NCI-H2107 treated with DMSO at 0.1 percent for 48 hours (cell line): ENCODE results near the gene PRM2.

ENCODE experiments used
- DNase-seq: peaks from one replicate; lab custom pipeline; 2025; ENCODE audit not compliant: unreplicated experiment; lab: John Stamatoyannopoulos, UW

Gene PRM2

DNA sequence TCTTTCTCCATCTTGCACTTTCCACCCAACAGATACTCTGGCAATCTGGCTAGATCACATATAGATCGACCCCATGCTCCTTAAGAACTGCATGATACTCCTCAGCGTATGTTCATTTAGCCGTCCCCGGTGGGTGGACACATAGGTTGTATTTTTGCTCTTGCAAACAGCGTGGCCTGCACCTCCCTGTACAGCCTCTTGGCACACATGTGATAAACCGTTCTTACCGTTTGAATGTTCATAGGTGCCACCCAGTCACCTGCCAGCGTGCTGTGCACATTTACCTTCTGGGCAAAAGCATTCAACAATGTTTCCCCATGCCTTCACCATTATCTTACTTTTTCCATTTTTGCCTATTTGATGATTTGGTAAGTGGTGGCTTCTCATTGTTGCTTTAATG lies 13.4 kb downstream of the PRM2 start:
- DNase-seq, result no peak

DNA sequence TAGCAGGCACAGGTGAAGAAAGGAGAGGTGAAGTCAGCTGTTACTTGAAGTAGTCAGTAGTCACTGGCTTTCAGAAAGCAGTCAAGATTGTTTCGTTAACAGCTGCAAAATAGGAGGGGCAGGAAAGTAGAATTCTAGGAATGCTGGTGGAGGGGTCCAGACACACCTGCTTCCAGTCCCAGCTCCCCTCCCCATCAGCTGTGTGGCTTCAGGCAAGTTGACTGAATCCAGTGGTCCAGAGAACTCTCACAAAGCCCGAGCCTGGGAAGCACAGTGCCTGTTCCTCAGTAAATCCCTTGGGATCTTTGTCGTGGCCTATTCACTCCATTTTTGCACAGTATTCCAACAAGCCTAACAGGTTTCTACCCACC lies 15.7 kb downstream of the PRM2 start:
- no peak for DNase-seq

DNA sequence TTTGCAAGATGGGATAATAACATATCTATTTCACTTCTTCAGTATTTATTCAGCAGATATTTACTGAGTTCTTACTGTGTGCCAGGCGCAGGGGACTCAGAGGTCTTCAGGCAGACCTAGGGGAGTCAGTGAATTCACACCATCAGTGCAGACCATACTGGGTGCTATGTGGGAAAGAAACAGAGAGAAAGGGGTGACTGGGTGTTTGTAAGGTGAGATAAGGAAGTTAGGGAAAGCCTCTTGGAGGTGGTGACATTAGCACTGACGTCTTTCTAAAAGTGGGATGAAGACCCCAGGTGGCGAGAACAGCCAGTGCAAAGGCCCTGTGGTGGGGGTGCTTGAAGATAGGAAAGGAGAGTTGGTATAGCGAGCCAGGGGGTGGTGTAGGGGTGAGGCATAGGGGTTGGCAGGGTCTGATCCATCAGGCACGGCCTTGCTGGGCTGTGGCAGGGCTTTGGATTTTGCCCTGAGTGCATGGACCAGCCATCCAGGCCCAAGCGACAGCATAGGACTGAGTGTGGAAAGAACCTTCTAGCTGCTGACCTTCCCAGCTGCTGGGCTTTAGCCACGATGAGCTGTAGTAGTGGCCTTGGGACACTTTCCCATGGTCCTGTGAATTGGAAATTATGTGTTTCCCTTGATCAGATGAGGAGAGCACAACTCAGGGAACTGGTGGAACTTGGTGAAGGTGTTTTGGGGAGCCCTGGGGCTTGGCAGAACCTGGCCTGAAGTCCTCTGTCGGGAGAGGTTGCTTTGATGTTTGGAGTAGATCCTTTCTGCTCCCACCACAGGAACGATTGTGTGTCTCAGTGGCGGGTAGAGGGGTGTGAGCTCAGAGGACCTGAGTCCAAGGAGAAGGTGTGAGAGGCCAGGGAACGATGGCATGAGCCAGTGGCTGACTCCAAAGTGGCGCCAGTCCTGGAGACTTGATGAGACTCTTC lies 16.4 kb downstream of the PRM2 start:
- no peak for DNase-seq

DNA sequence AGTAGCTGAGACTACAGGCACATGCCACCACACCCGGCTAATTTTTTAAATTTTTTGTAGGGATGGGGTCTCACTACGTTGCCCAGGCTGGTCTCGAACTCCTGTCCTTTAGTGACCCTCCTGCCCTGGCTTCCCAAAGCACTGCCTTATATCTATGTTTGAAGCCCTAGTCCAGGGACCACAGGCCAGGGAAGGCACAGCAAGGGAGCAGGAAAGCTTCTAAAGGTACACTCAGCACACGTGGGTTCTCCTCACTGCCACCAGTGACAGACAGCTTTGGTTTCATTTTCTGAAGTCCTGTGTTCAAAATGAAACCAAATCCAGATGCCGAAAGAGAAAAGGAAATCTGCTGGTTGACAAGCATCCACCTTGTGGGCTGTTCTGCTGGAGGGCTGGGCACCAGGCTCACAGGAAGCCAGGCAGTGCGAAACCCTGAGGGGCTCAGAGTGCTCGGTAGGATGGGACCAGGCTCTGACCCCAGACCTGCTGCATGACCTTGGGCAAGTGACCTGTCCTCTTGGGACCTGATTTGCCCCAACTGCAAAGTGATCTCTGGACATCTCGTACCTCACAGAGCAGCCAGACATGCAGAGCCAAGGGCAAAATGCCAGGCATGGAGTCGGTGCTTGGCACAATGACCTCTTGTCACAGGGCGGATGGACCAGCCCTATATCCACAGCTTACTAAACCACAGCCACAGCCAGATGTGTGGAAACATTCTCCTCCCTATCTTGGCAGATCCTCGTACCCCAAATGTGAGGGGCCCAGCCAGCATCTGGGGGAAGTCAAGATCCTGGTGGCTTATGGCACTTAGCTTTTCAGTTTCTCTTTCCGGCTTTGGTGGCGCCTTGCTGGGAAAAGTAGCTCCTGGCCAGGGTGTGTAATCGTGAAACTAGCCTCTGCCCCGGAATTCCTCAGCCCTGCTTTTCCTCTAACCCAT lies 17.5 kb downstream of the PRM2 start:
- DNase-seq, result no peak

DNA sequence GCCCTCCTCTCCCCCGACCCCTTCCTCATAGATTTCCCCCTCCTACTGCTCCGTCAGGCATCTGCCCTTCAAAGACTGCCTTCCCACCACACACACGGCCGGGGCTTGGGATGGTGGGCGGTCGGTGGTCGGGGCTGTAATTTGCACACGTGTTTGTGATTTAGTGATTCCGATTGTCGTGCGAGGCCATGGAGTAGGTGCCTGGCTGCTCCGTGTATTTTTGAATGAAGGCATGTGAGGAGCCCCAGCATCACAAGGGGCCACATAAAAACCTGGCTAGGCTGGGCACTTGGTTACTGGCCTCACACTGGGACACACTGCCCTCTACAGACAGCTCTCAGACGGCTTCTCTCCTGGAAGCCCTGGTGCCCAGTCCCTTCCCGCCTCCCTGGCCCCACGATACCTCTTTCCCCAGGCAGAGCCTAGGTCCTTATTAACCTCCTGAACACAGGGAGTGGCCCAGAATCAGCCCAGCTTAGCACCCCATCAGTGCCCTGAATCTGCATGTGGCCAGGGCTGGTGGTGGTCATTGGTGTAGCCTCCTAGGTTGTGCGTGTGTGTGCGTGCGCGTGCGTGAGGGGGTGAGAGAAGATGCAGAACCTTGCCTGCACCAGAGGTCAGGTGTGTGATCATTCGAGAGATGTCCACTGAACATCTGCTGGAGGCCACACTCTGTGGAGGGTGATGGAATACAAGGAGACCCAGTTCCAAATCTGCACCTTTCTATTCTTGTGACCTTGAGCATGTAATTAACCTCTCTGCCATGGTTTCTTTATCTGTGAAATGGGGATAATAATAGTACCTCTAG lies 18.9 kb downstream of the PRM2 start:
- peak; percentile 69 for DNase-seq

DNA sequence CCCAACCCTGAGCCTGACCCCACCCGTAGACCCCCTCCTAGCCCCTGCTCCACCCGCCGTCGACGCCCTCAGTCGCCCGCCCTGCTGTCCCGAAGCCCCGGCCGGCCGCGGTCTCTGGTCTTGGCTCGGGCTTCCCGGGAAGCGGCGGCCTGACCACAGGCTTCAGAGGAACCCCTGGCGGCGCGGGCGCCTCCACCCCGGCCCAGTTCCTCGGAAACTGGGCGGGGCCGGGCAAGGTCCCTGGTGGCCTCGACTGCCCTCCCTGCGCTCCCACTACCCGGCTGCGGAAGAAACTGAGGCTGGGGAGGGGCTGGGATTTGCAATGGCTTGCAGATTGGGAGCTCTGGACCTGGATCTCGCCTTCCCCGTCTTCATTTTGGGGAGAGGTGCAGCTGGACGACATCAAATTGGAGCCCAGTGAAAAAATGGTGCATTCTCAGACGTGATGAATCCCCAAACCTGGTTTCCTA lies 19.6 kb downstream of the PRM2 start:
- DNase-seq, result no peak

DNA sequence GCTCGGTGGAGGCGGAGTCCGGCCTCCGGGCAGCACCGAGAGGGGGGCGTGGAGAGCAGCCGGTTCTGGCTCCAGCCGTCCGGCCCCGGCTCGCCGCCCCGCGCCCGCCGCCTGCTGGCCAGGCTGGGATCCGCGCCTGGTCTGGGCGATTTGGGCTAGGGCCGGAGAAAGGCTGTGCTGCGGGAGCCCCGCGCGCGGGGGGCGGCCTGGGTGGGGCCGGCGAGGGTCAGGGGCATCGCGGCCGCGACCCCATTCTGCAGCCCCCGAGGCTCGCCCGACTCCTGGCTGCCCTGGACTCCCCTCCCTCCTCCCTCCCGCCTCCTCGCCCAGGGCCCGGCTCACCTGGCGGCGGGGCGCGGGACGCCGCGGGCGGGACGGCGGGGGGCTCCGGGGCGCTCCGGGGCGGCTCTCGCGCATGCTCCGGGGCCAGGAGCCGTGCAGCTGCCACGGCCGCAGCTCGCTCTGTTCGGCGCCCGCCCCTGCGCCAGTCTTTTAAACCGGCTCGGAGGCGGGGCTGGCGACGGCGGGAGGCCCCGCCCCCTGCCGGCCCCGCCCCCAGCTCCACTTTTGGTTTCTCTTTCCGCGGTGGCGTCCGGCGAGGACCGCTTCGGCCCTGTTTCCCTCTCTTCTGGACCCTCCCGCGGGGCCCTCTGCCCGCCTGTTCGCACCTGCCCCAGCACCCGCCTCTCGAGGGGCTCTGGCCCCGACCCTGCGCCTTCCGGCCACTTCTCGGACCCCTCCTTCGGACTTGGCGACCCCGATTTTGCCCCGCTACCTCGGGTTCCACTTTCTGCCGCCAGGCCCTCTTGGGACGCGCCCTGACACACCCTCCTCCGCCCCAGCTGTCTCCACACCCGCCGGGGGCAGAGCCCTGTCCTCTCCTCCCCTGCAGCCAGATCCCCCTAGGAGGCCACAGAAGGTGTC lies 20.3 kb downstream of the PRM2 start, which contains the start of gene SOCS1:
Gene SOCS1 (minus strand): TSS at position 468 of the 924 bp plus-strand sequence. CDS start 726 bp downstream, outside the sequence.
- peak; percentile 67 for DNase-seq

DNA sequence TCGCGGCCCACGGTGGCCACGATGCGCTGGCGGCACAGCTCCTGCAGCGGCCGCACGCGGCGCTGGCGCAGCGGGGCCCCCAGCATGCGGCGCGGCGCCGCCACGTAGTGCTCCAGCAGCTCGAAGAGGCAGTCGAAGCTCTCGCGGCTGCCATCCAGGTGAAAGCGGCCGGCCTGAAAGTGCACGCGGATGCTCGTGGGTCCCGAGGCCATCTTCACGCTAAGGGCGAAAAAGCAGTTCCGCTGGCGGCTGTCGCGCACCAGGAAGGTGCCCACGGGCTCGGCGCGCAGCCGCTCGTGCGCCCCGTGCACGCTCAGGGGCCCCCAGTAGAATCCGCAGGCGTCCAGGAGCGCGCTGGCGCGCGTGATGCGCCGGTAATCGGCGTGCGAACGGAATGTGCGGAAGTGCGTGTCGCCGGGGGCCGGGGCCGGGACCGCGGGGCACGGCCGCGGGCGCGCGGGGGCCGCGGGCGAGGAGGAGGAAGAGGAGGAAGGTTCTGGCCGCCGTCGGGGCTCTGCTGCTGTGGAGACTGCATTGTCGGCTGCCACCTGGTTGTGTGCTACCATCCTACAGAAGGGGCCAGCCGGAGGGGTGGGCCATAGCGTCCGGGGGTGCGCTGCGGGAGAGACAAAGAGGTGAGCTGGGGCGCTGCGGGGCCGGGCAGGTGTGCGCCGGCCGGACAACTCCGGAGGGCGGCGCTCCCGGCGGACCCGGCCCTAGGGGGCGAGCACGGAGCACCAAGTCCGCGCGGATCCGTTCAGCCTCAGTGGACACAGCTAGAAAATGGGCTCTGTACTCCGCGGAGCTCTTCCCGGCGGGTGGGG lies 21.2 kb downstream of the PRM2 start:
- DNase-seq, result no peak

DNA sequence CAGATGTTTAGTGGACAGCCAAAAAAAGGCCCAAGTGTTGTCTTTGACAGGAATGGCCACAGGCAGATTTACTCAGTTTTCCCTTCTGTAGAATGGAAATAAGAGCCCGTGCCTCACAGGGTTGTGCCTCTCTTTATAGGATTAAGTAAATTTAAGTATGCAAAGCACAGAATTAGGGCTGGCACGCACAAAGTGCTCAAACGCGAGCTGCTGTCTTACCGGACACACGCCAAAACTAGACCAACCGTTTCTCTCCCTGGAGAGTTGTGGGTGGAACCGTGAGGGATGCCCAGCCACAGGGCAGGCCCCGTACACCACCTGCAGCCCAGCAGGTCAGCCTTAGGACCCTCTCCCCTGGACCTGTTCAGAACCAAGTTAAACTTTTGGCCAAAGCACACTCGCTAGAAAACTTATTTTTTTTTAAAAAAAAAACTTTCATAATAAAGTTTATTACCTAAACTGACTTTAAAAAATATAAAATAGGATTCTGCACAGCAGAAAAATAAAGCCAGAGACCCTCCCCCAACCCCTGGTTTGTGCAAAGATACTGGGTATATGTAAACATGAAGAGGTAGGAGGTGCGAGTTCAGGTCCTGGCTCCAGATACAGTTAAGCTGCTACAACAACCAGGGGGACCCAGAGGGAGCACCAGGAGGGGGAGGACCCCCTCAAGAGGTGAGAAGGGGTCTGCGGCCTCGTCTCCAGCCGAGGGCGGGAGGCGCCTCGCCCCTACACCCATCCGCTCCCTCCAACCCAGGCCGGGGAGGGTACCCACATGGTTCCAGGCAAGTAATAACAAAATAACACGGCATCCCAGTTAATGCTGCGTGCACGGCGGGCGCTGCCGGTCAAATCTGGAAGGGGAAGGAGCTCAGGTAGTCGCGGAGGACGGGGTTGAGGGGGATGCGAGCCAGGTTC lies 22.0 kb downstream of the PRM2 start:
- DNase-seq, result no peak

DNA sequence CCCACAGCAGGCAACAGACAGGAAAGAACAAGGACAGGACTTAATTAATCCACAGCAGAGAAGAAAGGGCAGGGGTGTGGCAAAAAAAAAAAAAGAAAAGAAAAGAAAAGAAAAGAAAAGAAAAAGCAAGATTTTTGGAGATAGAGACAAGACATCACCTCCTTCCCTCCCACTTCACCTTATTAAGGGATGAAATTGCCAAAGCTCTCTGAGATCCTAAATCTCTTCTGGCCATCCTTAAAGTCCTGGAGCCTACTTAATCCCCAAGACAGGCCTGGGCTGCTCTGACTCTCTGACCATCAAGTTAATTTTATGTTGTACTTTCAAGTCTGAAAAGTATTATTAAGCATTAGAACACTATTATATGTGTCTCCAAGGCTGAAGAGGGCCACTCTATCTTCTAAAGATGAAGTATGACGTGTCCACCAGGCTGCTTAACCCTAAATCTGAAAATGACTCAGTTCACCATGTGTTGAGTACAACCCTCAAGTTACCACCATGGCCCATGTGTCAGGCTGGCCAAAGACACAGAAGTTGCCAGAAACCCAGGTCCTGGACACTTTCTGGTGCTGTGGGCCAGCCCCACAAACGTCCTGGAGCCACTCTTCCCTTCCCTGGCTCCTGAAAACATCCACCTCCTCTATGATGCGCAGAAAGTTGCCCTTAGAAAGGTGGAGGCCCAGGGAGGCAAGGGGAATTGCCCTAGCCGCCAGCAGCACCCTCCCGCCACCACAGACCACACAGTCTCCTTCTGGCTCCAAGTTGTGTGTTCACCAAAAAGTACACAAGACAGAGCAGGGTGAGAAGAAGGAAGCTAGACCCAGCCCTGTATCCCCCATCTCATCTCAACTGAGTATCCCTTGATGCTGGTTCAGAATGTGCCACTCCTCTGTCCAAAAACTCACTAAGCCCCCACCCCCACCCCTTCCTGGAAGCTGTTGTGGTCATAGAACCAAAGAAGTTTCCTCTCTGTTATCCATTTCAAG lies 23.0 kb downstream of the PRM2 start:
- no peak for DNase-seq

DNA sequence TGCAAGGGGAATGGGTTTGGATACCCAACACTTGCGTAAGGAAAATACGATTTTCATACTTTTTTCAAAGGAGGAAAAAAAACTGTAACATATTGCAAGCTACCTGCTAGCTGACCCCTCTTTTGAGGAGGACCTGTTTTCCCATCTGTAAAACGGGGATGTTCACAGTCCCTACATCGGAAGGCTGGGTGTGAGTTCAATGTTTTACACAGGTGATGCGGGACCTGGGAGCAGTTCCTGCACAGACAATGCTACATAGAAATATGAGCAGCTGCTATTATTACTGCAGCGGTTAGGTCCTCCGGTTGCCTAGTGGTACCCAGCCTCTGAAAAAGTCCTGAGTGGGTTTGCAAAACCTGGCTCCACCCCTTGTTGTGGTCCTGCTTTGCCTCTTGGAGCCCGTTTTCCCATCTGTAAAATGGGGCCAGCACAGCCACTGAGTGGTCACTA lies 23.8 kb downstream of the PRM2 start:
- no peak for DNase-seq

DNA sequence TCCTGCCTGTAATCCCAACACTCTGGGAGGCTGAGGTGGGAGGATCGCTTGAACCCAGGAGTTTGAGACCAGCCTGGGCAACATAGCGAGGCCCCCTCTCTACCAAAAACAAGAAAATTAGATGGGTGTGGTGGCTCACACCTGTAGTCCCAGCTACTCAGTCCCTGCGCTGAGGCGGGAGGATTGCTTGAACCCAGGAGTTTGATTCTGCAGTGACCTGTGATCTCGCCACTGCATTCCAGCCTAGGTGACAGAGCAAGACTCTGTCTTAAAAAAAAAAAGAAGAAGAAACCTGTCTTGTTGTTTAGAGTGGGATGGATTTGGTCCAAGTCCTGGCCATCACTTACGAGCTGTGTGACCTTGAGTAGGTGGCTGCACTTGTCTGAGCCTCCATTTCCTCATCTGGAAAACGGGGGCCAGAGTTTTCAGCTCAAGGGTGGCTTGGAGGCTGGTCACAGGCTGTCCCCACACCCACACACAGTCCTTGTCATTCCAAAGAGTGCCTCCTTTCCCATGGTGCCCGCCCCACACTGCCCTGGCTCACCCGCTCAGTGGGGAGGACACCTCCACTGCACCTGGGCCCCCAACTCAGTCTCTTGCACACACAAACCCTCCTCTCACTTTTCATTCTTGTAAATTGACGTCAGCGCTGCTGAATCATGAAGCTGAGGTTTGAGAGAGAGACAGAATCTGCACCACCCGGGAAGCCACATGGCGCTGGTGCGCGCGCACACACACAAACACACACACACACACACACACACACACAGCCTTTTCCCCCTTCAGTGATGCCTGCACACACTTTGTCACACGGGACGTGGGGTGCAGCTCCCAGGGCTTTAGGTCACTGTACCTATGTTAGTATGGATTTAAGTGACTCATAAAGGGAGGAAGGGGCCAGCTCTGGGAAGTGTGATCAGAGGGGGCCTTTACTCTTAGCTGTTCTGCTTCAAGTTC lies 24.5 kb downstream of the PRM2 start:
- no peak for DNase-seq

DNA sequence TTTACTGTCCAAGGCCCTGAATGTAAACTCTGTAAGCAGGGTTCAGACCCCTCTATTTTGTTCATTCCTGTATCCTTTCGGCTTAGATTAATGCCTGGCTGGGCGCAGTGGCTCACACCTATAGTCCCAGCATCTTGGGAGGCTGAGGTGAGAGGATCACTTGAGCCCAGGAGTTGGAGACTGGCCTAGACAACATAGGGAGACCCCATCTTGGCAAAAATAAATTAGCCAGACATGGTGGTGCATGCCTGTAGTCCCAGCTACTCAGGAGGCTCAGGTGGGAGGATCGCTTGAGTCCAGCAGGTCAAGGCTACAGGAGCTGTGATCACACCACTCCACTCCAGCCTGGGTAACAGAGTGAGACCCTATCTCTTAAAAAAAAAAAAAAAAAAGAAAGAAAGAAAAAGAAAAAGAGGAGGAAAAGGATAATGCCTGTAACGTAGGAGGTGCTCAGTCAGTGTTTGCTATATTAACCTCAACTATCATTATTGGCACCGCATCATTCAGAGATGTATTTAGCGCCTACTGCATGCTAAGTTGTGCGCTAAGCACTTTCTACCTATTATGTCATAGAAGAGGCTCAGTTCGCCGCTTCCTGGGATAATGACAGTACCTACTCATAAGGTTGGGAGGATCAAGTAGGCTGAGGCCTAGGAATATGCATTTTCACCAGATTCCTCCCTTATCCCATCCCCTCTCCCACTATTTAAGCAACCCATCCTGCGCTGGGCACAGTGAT lies 25.3 kb downstream of the PRM2 start:
- DNase-seq, result no peak

DNA sequence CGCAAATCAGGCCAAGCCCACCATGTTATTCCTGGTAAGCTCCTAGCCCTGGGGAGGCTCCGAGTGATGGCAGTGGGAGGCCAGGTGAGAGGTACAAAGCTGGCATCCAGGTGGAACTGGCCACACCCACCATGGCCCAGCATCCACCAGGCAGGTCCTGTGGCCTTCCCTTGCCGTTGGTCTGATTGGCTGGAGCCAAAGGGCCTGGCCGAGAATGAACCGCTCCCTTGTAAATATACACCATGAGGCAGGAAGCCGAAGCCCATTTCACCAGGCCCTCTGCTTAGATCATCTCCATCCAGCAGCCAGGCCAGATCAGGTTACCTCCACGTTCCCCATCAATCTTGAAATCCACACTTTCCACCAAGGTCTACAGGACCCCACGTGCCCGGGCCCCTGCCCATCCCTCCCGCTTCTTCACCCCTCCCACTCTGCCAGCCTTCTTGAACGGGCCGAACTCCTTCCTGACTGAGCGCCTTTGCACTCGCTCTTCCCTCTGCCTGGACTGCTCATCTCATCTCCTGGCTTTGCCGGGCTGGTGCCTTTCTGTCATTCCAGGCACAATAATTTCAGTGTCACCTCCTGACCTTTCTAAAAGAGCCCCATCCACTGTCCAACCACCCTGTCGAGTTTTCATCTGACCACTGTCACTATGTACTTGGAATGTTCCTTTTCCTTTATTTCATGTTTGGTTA lies 26.0 kb downstream of the PRM2 start:
- DNase-seq, result peak; percentile 40
